Chondrocyte (in vitro differentiated cells): ENCODE data around the gene SNRPA. TPM values are rescaled to one million over a fixed set of nuclear protein-coding genes. Genes with fewer than 3 reads are reported as not detected.

Source experiments
- DNase-seq: peaks from one replicate; pipeline ENCODE4 v3.0.0; 2021; ENCODE audit warnings: mixed read lengths, low spot score
- H3K27ac Mint-ChIP-seq: one replicate; pipeline ENCODE4 v1.8.0; 2021; ENCODE audit warnings: mild to moderate bottlenecking, moderate library complexity, mixed read lengths; ENCODE audit not compliant: unreplicated experiment
- H3K27me3 Mint-ChIP-seq: 2 replicates; pipeline ENCODE4 v1.8.0; 2021; ENCODE audit warnings: low read depth, mixed read lengths
- H3K36me3 Mint-ChIP-seq: 2 replicates; pipeline ENCODE4 v1.8.0; 2021; ENCODE audit warnings: low read depth, mixed read lengths
- H3K4me1 Mint-ChIP-seq: 2 replicates; pipeline ENCODE4 v1.8.0; 2021; ENCODE audit warnings: low read depth, mild to moderate bottlenecking, mixed read lengths
- H3K4me3 Mint-ChIP-seq: one replicate; pipeline ENCODE4 v1.8.0; 2021; ENCODE audit warnings: mild to moderate bottlenecking, moderate library complexity, mixed read lengths; ENCODE audit not compliant: unreplicated experiment
- H3K9me3 Mint-ChIP-seq: 2 replicates; pipeline ENCODE4 v1.8.0; 2021; ENCODE audit warnings: low read depth, mixed read lengths
- CTCF ChIP-seq: fragments of 200-600 bp; sonication (generic); IDR thresholded peaks from 2 replicates; pipeline ENCODE4 v1.5.0; 2021; ENCODE audit warnings: antibody characterized with exemption, mild to moderate bottlenecking, moderate library complexity
- total RNA-seq: library from RNA; stranded (reverse); gene quantifications from 3 replicates; pipeline ENCODE4 v1.2.1, GENCODE V29; 2021

SNRPA gene
- total RNA-seq, 1 donor from 2014 or later = 34.9 TPM

- no peak for DNase-seq
- H3K4me1 Mint-ChIP-seq = peaks cover 7% of the 10 kb centered on the region
- no peak overlapping the region for H3K27ac Mint-ChIP-seq
- H3K4me3 Mint-ChIP-seq = no peak overlapping the region
- peaks cover 17% of the 10 kb centered on the region for H3K36me3 Mint-ChIP-seq
- H3K27me3 Mint-ChIP-seq = no peaks in the 10 kb centered on the region
- no peak for TF ChIP-seq CTCF
- H3K9me3 Mint-ChIP-seq = no peaks in the 10 kb centered on the region
Observed at GRCh38 chr19:40739871-40740703, 10.9 kb upstream of the SNRPA start.

GRCh38 chr19:40740747-40741146, 10.3 kb upstream of the SNRPA start:
- Mint-ChIP-seq H3K4me3 (no peak overlapping the region), H3K4me1 (peaks cover 13% of the 10 kb centered on the region), H3K9me3 (no peaks in the 10 kb centered on the region), H3K27ac (no peak overlapping the region), H3K36me3 (peaks cover 11% of the 10 kb centered on the region), H3K27me3 (no peaks in the 10 kb centered on the region)
- no peak for TF ChIP-seq CTCF
- DNase-seq = no peak

GRCh38 chr19:40741527-40742390, 9.2 kb upstream of the SNRPA start:
- Mint-ChIP-seq H3K4me3 (no peak overlapping the region), H3K27me3 (no peaks in the 10 kb centered on the region), H3K9me3 (no peaks in the 10 kb centered on the region), H3K4me1 (peaks cover 19% of the 10 kb centered on the region), H3K27ac (no peak overlapping the region), H3K36me3 (peaks cover 10% of the 10 kb centered on the region)
- no peak for TF ChIP-seq CTCF
- no peak for DNase-seq

- no peak overlapping the region for H3K4me3 Mint-ChIP-seq
- H3K4me1 Mint-ChIP-seq = peaks cover 19% of the 10 kb centered on the region
- no peak overlapping the region for H3K27ac Mint-ChIP-seq
- TF ChIP-seq CTCF = no peak
- no peaks in the 10 kb centered on the region for H3K27me3 Mint-ChIP-seq
- no peak for DNase-seq
- H3K9me3 Mint-ChIP-seq = no peaks in the 10 kb centered on the region
- peaks cover 7% of the 10 kb centered on the region for H3K36me3 Mint-ChIP-seq
Observed at GRCh38 chr19:40742477-40742876, 8.5 kb upstream of the SNRPA start.

GRCh38 chr19:40742886-40743285, 8.1 kb upstream of the SNRPA start:
- no peak overlapping the region for H3K4me3 Mint-ChIP-seq

More at GRCh38 chr19:40742886-40743285, 8.1 kb upstream of the SNRPA start:
- H3K9me3 Mint-ChIP-seq = no peaks in the 10 kb centered on the region
- H3K27ac Mint-ChIP-seq = peak overlapping the region; percentile 59
- DNase-seq = no peak
- H3K27me3 Mint-ChIP-seq = no peaks in the 10 kb centered on the region
- peaks cover 5% of the 10 kb centered on the region for H3K36me3 Mint-ChIP-seq
- no peak for TF ChIP-seq CTCF
- peaks cover 19% of the 10 kb centered on the region for H3K4me1 Mint-ChIP-seq
